ENCODE data around the gene ETHE1.
"Not testable (repeated sequence)": the region's sequence is repeated elsewhere in the genome, so short reads cannot be mapped to it uniquely, and the experiment has no call there.

ETHE1 gene

GRCh38 chr19:43524922-43525835, 1.8 kb downstream of the ETHE1 start:
- no peak for DNase-seq (ENCODE audit: low read depth in 2 of 2)

GRCh38 chr19:43523696-43524095, 3.3 kb downstream of the ETHE1 start:
- not testable (repeated sequence) for DNase-seq (ENCODE audit: low read depth in 2 of 2)

- DNase-seq (ENCODE audit: low read depth in 2 of 2) = no peak
These were observed 4.1 kb downstream of the ETHE1 start for GRCh38 chr19:43522929-43523328.

GRCh38 chr19:43519436-43520088, 7.4 kb downstream of the ETHE1 start:
- peak; percentile 56 to 70 for DNase-seq (ENCODE audit: low read depth in 2 of 2)

- DNase-seq (ENCODE audit: low read depth in 2 of 2) = no peak
These were observed 8.9 kb downstream of the ETHE1 start for GRCh38 chr19:43518051-43518450.

GRCh38 chr19:43512399-43512798, 14.6 kb downstream of the ETHE1 start:
- DNase-seq (ENCODE audit: low read depth in 2 of 2) = not testable (repeated sequence)

GRCh38 chr19:43511324-43511723, 15.7 kb downstream of the ETHE1 start:
- no peak for DNase-seq (ENCODE audit: low read depth in 2 of 2)

GRCh38 chr19:43510713-43511112, 16.3 kb downstream of the ETHE1 start:
- DNase-seq (ENCODE audit: low read depth in 2 of 2) = no peak

GRCh38 chr19:43507880-43508279, 19.1 kb downstream of the ETHE1 start:
- no peak for DNase-seq (ENCODE audit: low read depth in 2 of 2)

- no peak for DNase-seq (ENCODE audit: low read depth in 2 of 2)
These were observed 20.4 kb downstream of the ETHE1 start for GRCh38 chr19:43506629-43507028.

- DNase-seq (ENCODE audit: low read depth in 2 of 2) = no peak
These were observed 21.1 kb downstream of the ETHE1 start for GRCh38 chr19:43505941-43506340.

GRCh38 chr19:43505186-43505456, 21.9 kb downstream of the ETHE1 start:
- no peak for DNase-seq (ENCODE audit: low read depth in 2 of 2)

- peak in 1 of 2 donors; percentile 27 for DNase-seq (ENCODE audit: low read depth in 2 of 2)
These were observed 22.4 kb downstream of the ETHE1 start, which contains the start of gene PHLDB3 for GRCh38 chr19:43504426-43505185. Gene PHLDB3 (minus strand): TSS chr19:43504746. CDS start chr19:43504118, 628 bp downstream.

- DNase-seq (ENCODE audit: low read depth in 2 of 2) = peak; percentile 99
These were observed 23.2 kb downstream of the ETHE1 start for GRCh38 chr19:43503501-43504425.

- DNase-seq (ENCODE audit: low read depth in 2 of 2) = no peak
These were observed 24.5 kb downstream of the ETHE1 start for GRCh38 chr19:43502419-43502976.

- no peak for DNase-seq (ENCODE audit: low read depth in 2 of 2)
These were observed 25.2 kb downstream of the ETHE1 start for GRCh38 chr19:43501661-43502418.

GRCh38 chr19:43499042-43499441, 28.0 kb downstream of the ETHE1 start:
- no peak for DNase-seq (ENCODE audit: low read depth in 2 of 2)

- no peak for DNase-seq (ENCODE audit: low read depth in 2 of 2)
These were observed 28.7 kb downstream of the ETHE1 start for GRCh38 chr19:43498233-43498842.

- no peak for DNase-seq (ENCODE audit: low read depth in 2 of 2)
These were observed 30.0 kb downstream of the ETHE1 start for GRCh38 chr19:43496960-43497359.

- DNase-seq (ENCODE audit: low read depth in 2 of 2) = no peak
These were observed 31.9 kb downstream of the ETHE1 start for GRCh38 chr19:43495082-43495481.

Measured in stimulated activated CD8-positive, alpha-beta memory T cell treated with anti-CD3 and anti-CD28 coated beads, Interleukin-7, amount 100 ng/mL, for 1 hour (primary cell).